Activated T-cell treated with anti-CD3 and anti-CD28 coated beads for 1 hour (primary cell): ENCODE measurements around the gene ELAPOR2.
"Not testable (repeated sequence)": the region's sequence is repeated elsewhere in the genome, so short reads cannot be mapped to it uniquely, and the experiment has no call there.

Source experiments
- DNase-seq: peaks from one replicate; pipeline ENCODE4 v3.0.0-alpha.2; 2020; ENCODE audit warnings: low read depth

ELAPOR2 gene

DNA sequence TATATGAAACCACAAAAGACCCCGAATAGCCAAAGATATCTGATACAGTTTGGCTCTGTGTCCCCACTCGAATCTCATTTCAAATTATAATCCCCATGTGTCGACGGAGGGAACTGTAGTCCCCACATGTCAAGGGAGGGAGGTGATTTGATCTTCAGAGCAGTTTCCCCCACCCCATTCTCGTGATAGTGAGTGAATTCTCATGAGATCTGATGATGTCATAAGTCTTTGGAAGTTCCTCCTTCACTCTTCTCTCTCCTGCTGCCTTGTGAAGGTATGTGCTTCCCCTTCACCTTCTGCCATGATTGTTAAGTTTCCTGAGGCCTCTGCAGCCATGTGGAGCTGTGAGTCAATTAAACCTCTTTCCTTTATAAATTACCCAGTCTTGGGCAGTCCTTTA lies 13.0 kb downstream of the ELAPOR2 start:
- DNase-seq, result no peak

DNA sequence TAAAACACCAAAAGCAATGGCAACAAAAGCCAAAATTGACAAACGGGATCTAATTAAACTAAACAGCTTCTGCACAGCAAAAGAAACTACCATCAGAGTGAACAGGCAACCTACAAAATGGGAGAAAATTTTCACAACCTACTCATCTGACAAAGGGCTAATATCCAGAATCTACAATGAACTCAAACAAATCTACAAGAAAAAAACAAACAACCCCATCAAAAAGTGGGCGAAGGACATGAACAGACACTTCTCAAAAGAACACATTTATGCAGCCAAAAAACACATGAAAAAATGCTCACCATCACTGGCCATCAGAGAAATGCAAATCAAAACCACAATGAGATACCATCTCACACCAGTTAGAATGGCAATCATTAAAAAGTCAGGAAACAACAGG lies 14.7 kb downstream of the ELAPOR2 start:
- DNase-seq, result not testable (repeated sequence)

DNA sequence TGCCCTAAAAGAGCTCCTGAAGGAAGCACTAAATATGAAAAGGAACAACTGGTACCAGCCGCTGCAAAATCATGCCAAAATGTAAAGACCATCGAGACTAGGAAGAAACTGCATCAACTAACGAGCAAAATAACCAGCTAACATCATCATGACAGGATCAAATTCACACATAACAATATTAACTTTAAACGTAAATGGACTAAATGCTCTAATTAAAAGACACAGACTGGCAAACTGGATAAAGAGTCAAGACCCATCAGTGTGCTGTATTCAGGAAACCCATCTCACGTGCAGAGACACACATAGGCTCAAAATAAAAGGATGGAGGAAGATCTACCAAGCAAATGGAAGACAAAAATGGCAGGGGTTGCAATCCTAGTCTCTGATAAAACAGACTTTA lies 17.9 kb downstream of the ELAPOR2 start:
- not testable (repeated sequence) for DNase-seq

DNA sequence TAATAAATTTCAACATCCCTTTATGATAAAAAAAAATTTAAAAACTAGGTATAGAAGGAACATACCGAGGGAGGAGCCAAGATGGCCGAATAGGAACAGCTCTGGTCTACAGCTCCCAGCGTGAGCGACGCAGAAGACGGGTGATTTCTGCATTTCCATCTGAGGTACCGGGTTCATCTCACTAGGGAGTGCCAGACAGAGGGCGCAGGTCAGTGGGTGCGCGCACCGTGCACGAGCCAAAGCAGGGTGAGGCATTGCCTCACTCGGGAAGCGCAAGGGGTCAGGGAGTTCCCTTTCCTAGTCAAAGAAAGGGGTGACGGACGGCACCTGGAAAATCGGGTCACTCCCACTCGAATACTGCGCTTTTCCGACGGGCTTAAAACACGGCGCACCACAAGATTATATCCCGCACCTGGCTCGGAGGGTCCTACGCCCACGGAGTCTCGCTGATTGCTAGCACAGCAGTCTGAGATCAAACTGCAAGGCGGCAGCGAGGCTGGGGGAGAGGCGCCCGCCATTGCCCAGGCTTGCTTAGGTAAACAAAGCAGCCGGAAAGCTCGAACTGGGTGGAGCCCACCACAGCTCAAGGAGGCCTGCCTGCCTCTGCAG lies 19.7 kb downstream of the ELAPOR2 start:
- not testable (repeated sequence) for DNase-seq

DNA sequence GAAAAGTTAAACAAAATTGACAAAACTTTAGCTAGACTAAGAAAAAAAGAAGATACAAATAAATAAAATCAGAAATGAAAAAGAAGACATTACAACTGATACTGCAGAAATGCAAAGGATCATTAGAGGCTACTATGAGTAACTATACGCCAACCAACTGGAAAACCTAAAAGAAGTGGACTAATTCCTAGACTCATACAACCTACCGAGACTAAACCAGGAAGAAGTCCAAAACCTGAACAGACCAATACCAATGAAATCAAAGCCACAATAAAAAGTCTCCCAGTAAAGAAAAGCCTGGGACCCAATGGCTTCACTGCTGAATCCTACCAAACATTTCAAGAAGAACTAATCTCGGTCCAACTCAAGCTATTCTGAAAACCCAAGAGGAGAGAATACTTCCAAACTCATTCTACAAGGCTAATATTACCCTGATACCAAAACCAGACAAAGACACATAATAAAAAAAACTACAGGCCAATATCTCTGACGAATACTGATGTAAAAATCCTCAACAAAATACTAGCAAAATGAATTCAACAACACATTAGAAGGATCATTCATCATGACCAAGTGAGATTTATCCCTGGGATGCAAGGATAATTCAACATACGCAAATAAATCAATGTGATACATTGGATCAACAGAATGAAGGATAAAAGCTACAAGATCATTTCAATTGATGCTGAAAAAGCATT lies 20.3 kb downstream of the ELAPOR2 start:
- no peak for DNase-seq

DNA sequence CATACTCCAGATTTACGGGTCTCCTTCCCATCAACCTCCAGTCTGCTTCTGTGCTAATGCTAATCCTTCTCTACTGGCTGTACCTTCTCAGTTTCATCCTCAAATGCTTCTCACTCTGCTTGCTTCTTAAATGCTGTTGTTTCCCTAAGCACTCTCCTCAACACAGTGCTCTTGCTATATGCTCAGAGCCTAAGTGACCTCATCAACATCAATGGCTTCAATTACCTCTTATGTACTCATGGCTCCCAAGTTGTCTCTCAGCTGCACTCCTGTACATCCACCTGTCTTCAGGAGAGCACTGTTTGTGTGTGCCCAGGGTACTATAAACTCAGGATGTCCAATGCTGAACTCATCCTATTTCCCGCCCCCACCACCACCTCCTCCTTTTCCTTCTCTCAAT lies 22.5 kb downstream of the ELAPOR2 start:
- DNase-seq, result no peak

DNA sequence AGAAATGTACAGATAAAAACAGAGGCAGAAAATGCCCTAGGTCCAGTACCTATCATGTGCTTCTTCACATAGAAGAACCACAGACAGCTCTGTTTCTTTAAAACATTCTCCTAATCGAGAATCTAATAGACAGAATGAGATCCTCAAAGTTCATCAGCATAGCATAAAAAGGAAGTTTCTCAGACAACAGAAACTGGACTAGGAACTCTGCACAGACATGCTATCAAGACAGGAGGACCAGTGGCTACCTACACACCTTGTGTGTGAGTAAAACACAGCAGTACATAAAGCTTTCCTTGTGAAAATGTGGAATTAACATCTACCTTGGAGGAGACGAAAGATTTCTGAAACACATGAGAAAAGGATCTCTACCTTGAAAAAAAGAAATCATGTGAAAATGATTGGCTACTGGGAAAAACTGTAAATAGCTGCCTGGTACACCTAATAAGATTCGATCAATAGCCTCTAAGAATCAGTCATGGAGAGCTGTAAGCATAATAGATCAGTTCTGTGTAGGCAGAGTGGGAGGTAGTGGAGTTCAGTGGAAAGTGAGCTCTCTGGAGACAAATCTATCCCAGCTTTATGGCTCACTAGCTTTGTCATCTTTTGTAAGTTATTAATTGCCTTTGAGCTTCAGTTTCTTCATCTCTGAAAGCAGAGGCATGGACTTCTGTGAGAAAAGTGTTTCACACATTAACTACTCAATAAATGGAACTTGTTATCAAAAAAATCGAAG lies 26.7 kb downstream of the ELAPOR2 start:
- no peak for DNase-seq

DNA sequence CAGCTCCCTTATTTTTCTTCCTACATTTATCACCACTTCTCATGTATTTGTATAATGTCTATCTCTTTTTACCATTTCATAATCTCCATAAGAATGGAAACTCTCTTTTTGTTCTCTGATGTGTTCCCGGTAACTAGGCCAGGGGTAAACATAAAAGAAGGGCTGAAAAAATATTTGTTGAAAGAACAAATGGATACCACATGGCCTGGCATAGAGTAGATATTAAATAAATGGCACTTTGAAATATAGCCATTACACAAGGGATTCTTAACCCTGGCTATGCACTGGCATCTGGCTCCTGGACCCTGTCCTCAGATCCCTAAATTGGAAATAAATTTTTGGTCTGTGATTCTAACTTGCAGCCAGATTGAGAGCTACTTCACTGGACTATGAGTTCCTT lies 30.4 kb downstream of the ELAPOR2 start:
- DNase-seq, result no peak

DNA sequence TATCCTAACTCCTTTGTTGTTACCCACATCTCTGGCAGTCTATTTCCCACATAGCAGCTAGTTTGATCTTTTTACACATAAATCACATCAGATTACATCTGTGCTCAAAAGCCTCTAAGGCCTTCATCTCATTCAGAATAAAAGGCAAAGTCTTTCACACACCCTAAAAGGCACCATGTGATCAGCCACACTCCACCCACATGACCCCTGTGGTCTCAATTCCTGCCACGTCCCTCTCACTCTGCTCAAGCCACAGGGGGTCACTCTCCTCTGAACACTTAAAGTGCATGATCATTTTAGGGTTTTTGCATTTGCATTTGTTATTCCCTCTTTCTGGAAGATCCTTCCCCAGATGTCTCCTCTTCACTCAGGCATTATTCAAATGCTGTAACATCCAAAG lies 30.8 kb downstream of the ELAPOR2 start:
- no peak for DNase-seq

DNA sequence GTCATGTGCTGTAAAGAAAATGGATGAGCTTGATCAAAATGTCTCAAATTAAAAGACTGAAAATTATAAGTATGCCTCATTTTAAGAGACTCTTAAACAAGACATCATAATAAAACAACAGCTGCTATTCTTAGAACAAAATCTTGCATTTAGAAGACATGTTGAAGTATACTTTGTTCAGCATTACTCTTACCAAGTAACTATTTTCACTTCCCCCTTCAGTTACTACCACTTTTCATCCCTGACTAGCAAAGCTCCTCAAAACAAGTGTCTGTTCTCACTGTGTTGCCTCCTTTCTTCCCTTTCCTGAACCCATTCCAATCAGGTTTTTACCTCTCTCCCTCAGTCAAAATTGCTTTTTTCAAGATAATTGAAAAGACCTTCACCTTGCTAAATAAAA lies 31.6 kb downstream of the ELAPOR2 start:
- no peak for DNase-seq

DNA sequence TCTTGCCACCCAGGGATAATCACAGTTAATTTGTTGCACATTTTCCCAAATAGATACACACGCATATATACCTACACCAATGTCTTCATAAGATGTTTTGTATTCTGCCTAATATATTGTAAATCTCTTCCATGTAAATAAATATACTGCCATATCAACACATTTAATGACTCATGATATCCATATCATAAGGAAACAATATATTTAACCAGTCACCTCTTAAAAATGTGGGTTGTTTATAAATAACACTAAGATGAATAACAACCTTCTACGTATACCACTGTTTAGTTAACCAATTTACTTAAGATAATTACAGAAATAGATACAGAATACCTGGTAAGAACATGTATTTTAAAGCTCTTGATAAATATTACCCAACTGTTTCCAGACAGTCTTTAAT lies 38.2 kb downstream of the ELAPOR2 start:
- no peak for DNase-seq

DNA sequence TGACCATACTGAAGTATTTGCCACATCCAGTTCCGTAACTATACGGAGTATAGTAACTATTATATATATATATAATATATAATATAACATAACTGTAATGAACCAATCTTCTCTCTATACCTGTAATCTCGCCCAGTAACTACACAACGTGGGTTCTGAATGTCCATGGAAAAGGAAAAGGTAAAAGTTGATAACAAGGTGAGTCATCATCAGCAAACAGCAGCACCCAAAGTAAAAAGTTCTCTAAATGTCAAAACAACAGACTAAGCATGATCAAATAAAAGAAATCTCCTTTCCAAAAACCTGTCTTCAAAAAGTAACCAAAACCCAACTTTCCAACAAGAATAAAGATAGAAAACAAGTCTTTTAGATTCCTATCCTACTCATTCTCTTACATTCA lies 42.8 kb downstream of the ELAPOR2 start:
- no peak for DNase-seq

DNA sequence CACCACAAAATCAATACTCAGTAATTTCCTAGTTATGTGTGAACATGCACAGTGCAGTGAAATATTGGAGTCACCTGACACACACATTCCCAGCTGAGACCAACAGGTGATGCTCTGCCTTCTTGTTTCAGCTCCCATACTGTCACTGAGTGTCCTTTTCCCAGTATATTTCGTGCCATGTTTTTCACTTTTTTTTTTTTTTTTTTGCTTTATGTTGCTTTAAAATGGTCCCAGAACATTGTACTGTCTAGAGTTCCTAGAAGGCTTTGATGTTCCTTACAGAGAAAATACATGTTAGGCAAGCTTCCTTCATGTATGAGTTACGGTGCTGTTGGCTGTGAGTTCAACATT lies 45.6 kb downstream of the ELAPOR2 start:
- DNase-seq, result no peak

DNA sequence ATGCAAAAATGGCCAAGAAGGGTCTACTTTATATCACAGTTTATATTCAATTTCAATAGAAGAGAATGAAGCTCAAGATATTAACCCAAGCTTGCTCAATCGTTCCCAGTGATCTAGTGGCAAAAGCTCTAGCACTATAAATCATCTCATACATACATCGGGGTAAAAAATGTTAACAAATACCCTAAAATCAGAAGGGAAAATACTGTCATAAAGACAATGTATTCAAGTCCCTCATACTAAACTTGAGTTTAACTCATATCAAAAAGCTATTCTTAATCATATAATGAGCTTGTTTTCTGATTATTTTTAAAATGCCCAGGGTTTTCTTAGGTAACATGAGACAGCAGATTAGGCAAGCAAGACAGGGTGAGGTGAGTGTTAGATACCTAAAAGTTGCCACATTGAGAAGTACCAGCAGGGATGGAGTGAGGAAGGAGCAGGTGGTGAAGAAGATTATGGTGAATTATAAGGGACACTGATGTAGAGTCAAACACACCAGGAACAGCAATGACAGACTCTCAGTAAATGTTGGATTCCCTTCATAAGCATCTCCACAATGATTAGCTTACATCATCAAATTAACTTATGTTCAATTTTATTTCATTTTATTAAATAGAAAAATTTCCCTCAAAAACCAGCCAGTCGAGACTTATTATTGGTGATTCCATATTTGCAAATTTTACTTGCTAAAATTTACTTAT lies 46.2 kb downstream of the ELAPOR2 start:
- DNase-seq, result no peak
